A673 (cell line): ENCODE data around the gene EHBP1L1.

ENCODE experiments used
- CTCF ChIP-seq: fragments of 300-800, 200-600 bp; sonication (generic); conservative IDR thresholded peaks from 2 replicates; pipeline ENCODE4 v1.5.1; 2017; ENCODE audit warnings: low read depth, mild to moderate bottlenecking, antibody characterized with exemption, low read length, moderate library complexity, mixed read lengths
- EZH2 ChIP-seq: fragments of 200-600 bp; sonication (generic); IDR thresholded peaks from 2 replicates; pipeline ENCODE4 v1.6.1; 2017; ENCODE audit warnings: borderline replicate concordance, low read depth, mild to moderate bottlenecking, mixed read lengths, antibody characterized with exemption, low read length; ENCODE audit not compliant: poor library complexity, severe bottlenecking

GRCh38 chr11:65581928-65582327 lies 6.1 kb downstream of the EHBP1L1 start:
- TF ChIP-seq CTCF, result no peak
- TF ChIP-seq EZH2, result no peak
